ENCODE data around the gene CHST8. TPM values are rescaled to one million over a fixed set of nuclear protein-coding genes. Genes with fewer than 3 reads are reported as not detected.

Gene CHST8
- total RNA-seq, 1 experiment from 2014 or later = 2.3 TPM

- ChIA-PET CTCF (no interaction called here), POLR2A (ENCODE audit: low non-redundant PET) (no interaction called here)
- H3K36me3 ChIP-seq (ENCODE audit: insufficient read depth, low read length, poor library complexity, severe bottlenecking) = no peaks in the 10 kb centered on the region
- no TSS peak for BruUV-seq (replicated peaks)
- no peak overlapping the region for H3K27ac ChIP-seq (ENCODE audit: low read depth, low read length, poor library complexity, severe bottlenecking)
- H3K27me3 ChIP-seq (replicated peaks; ENCODE audit: insufficient read depth, low read depth, low read length, poor library complexity) = peaks cover 17% of the 10 kb centered on the region
- intact Hi-C loops (cut with micrococcal nuclease; ENCODE audit: unreplicated experiment) = no loop called here
- H3K4me3 ChIP-seq (ENCODE audit: low read depth, low read length, poor library complexity, severe bottlenecking) = no peak overlapping the region
- TF ChIP-seq EZH2 (IDR thresholded peaks at IDR 0.05; ENCODE audit: borderline replicate concordance, low read depth, low read length, poor library complexity, severe bottlenecking) (no peak), CTCF (conservative IDR thresholded peaks at IDR 0.05; ENCODE audit: low read depth, low read length) (no peak)
- H3K4me1 ChIP-seq (ENCODE audit: insufficient read depth, low read length, poor library complexity, severe bottlenecking) = no peaks in the 10 kb centered on the region
- H3K9me3 ChIP-seq (ENCODE audit: low read depth, low read length, poor library complexity, severe bottlenecking) = peaks cover 9% of the 10 kb centered on the region
- DNase-seq (ENCODE audit: low spot score) = no peak
These were observed 12.4 kb upstream of the CHST8 start for GRCh38 chr19:33609353-33609752.

- intact Hi-C loops (cut with micrococcal nuclease; ENCODE audit: unreplicated experiment) = no loop called here
These were observed 11.2 kb upstream of the CHST8 start for GRCh38 chr19:33610588-33610987.

GRCh38 chr19:33612928-33613619 lies 8.7 kb upstream of the CHST8 start:
- no peak for DNase-seq (ENCODE audit: low spot score)
- ChIA-PET CTCF (no interaction called here), POLR2A (ENCODE audit: low non-redundant PET) (no interaction called here)
- TF ChIP-seq CTCF (conservative IDR thresholded peaks at IDR 0.05; ENCODE audit: low read depth, low read length) (no peak), EZH2 (IDR thresholded peaks at IDR 0.05; ENCODE audit: borderline replicate concordance, low read depth, low read length, poor library complexity, severe bottlenecking) (no peak)
- intact Hi-C loops (cut with micrococcal nuclease; ENCODE audit: unreplicated experiment) = no loop called here
- Histone ChIP-seq H3K4me3 (ENCODE audit: low read depth, low read length, poor library complexity, severe bottlenecking) (no peak overlapping the region), H3K4me1 (ENCODE audit: insufficient read depth, low read length, poor library complexity, severe bottlenecking) (no peaks in the 10 kb centered on the region), H3K9me3 (ENCODE audit: low read depth, low read length, poor library complexity, severe bottlenecking) (peaks cover 9% of the 10 kb centered on the region), H3K27ac (ENCODE audit: low read depth, low read length, poor library complexity, severe bottlenecking) (no peak overlapping the region), H3K27me3 (replicated peaks; ENCODE audit: insufficient read depth, low read depth, low read length, poor library complexity) (peaks cover 26% of the 10 kb centered on the region), H3K36me3 (ENCODE audit: insufficient read depth, low read length, poor library complexity, severe bottlenecking) (no peaks in the 10 kb centered on the region)
- no TSS peak for BruUV-seq (replicated peaks)

More at GRCh38 chr19:33610588-33610987, 11.2 kb upstream of the CHST8 start:
- Histone ChIP-seq H3K4me3 (ENCODE audit: low read depth, low read length, poor library complexity, severe bottlenecking) (no peak overlapping the region), H3K9me3 (ENCODE audit: low read depth, low read length, poor library complexity, severe bottlenecking) (peaks cover 9% of the 10 kb centered on the region), H3K4me1 (ENCODE audit: insufficient read depth, low read length, poor library complexity, severe bottlenecking) (no peaks in the 10 kb centered on the region), H3K27ac (ENCODE audit: low read depth, low read length, poor library complexity, severe bottlenecking) (no peak overlapping the region), H3K36me3 (ENCODE audit: insufficient read depth, low read length, poor library complexity, severe bottlenecking) (no peaks in the 10 kb centered on the region), H3K27me3 (replicated peaks; ENCODE audit: insufficient read depth, low read depth, low read length, poor library complexity) (peaks cover 23% of the 10 kb centered on the region)
- TF ChIP-seq CTCF (conservative IDR thresholded peaks at IDR 0.05; ENCODE audit: low read depth, low read length) (no peak), EZH2 (IDR thresholded peaks at IDR 0.05; ENCODE audit: borderline replicate concordance, low read depth, low read length, poor library complexity, severe bottlenecking) (no peak)
- DNase-seq (ENCODE audit: low spot score) = peak; percentile 12
- no TSS peak for BruUV-seq (replicated peaks)
- CTCF ChIA-PET = no interaction called here
- POLR2A ChIA-PET (ENCODE audit: low non-redundant PET) = no interaction called here

Measured in A673 (cell line).